Stimulated activated CD4-positive, alpha-beta T cell treated with anti-CD3 and anti-CD28 coated beads, TNF-alpha, amount 100 ng/mL, for 24 hours (primary cell): Measurements from ENCODE around the gene RCAN2.

Experiments used
- DNase-seq, 3 experiments: peaks; one replicate each; pipeline ENCODE4 v3.0.0-alpha.2; 2020; ENCODE audit warnings: low read depth in 3 of 3

The RCAN2 gene

GRCh38 chr6:46491628-46492547, 639 bp upstream of the RCAN2 start:
- no peak for DNase-seq

DNA sequence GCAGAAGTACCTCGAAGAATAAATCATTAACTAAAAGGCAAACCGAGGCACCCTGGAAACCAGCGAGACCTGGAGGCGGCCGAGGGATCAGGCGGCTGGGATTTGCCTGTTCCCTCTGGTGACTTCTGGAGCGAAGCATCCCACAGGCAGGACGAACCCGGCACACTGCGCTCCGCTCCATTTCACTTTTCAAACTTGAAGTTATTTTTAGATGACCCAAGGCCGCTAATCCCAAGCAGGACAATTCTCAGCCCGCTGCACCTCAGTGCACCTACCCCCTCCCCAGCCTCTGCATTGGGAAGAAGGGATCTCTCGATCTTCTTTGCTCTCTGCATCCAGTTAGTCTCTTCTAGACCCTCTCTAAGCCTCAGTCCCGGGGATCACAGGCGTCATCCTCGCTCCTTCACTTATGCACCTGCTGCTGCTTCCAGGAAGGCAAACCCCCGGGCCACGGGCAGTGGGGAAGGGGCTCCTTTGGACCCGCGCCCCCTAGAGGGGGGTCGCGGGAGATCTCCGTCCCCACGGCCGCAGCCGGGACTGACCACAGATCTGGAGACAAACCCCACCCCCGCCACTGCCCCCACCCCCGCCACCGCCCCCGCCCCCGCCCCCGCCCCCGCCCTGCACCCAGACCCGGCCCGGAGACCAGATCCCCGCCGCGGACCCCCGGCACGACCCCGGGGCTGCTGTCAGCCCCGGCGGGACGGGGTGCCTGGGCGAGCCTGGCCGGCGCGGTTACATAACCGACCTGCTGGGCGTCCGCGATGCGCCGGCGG, 636 bp downstream of the RCAN2 start:
- no peak for DNase-seq

DNA sequence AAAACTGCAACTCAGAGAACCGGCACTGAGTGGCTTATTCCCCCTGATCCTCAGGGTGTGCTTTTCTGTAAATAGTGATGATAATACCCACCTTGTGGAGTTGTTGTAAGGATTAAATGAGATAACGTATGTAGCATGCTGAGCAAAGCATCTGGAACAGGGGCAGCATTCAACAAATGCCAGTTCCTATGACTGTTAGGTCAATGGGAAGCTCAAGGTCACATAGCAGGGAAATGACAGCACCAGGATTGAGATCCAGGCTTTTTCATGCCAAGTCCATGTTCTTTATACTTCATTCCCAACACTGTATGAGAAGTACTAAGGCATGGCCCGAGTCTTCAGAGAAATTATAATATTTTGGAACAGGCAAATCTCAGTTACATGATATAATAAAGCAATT, 5.1 kb downstream of the RCAN2 start:
- no peak for DNase-seq

DNA sequence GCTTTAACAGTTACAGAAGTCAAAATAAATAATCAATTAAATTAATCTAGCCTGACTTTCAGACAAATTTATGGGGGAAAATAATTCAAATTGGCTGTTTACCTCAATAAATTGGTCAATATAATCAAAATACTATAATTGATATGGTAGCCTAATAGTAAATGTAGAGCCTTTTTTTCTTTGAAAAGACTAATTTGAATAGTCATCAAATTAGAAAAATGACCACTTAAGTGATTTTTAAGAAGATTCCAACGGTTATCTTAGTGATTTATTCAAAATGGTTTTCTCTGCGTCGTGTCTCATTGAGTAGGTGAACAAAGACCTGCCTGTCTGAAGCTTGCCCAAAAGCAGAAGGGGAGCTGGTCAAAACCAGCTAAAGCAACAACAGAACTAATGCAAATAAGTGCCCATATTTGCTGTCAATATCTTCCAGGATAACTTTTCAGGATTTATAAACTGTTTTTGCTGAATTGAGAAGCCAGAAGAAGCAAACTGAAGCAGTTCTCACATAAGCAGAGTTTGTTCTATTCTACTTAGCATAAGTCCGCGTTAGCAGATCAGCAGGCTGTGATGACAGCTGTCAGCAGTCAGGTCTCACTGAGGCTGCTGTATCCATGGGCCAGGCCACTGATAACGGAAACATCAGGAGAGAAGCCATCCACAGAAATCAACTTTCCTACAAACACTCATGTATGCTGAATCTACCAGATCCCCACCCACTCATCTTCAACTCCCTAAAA, 7.0 kb downstream of the RCAN2 start:
- no peak for DNase-seq

- no peak for DNase-seq
Observed at GRCh38 chr6:46476301-46476700, 14.9 kb downstream of the RCAN2 start.

DNA sequence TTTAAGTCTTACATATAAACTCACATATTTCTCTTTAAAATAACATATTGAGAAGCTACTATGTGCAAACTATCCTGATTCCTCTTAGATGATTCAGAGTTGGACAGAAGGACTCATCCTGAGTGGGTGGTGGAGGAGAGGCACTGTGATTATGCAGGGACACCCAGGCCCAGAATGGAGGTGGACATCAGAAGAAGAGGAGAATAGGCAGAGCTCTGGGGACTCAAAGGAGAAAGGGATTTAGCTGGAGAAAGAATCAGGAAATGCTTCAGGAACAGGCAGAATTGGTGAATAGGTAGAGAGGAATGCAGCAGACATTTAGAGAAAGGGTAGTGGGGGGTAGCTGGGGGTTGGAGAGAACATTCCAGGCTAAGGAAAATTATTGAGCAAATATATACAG, 17.4 kb downstream of the RCAN2 start:
- no peak for DNase-seq

GRCh38 chr6:46472243-46472642, 19.0 kb downstream of the RCAN2 start:
- DNase-seq = no peak

DNA sequence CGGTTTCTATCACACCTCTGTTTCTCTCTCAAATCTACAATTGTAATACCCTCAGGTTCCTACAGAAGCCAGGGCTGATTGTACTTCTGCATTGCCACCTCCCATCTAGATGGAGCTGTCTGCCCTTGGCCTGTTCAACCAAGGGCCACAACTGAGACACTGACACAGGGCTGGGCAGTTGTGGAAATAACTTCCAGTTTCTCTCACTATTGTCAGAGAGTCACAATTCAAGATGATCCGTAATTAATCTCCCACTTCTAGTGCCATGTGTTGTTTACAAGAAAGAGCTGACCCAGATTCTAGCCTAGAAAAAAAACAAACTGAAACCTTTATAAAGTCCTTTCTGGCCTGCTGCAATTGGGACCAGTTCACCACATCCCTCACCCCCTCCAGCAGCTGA, 22.2 kb downstream of the RCAN2 start:
- DNase-seq = no peak

- DNase-seq = no peak
Observed at GRCh38 chr6:46468403-46469010, 22.7 kb downstream of the RCAN2 start.

GRCh38 chr6:46466570-46466969, 24.7 kb downstream of the RCAN2 start:
- DNase-seq = no peak

GRCh38 chr6:46465294-46466165, 25.7 kb downstream of the RCAN2 start:
- DNase-seq = no peak

DNA sequence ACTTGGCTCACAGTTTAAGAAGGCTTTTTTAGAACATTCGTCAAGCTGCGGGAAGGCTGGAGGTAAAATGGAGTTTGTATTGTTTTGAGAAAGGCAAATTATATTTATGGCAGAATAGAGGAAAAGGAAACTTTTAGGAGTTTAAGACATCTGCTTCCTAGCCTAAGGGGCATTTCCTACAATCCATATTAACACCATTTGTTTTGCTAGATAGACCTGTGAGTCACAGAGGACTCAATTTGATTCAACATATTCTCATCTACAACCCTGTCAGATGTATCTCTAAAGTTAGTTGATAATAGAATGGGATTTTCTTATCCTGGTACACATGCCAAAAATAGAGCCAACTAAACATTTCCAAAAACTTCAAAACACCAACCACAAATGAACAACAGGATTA, 35.0 kb downstream of the RCAN2 start:
- DNase-seq = no peak

GRCh38 chr6:46454691-46455090, 36.6 kb downstream of the RCAN2 start:
- no peak for DNase-seq

- DNase-seq = no peak
Observed at GRCh38 chr6:46453741-46454316, 37.4 kb downstream of the RCAN2 start.

DNA sequence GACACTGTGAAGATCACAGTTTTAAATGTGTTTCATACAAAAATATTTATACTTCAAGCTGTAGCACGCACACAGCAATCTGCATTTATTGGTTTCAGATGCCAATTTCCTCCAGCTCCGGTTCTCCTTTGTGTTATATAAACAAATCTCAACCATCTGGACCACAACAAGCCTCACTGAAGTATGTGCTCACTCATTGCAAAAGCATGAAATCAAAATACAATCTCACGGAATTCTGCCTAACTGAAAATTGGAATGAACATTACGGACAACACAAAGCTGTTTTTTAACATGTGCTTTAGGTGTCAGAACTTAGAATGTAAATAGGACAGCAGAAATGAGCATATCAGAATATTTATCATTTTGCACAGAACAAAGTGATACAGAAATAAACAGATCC, 38.0 kb downstream of the RCAN2 start:
- no peak for DNase-seq

- DNase-seq = no peak
Observed at GRCh38 chr6:46452312-46452917, 38.8 kb downstream of the RCAN2 start.

DNA sequence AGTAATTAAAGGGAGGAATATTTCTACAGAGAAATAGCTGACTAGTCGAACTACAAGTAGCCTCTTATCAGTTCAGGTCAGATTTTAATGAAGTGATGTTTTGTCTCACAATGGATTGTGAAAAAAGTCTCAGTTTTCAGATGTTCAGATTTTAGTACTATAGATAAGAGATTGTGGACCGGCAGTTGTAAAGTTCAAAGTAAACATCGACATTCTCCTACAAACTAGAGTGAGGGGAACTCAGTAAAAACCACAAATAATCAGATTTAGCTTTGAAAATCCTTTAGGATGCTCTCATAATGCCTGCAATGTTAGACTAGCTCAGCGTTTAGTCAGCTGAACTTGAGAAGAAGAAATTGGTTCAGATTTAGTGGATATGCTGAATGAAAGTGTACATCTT, 39.9 kb downstream of the RCAN2 start:
- no peak for DNase-seq

- DNase-seq = no peak
Observed at GRCh38 chr6:46444772-46445454, 46.3 kb downstream of the RCAN2 start.

GRCh38 chr6:46443623-46444022, 47.6 kb downstream of the RCAN2 start:
- no peak for DNase-seq

- DNase-seq = no peak
Observed at GRCh38 chr6:46440641-46441040, 50.6 kb downstream of the RCAN2 start.
